Muscle layer of duodenum (tissue), 2 donors: ENCODE data around the gene QRICH1.
"Not testable (repeated sequence)": the region's sequence is repeated elsewhere in the genome, so short reads cannot be mapped to it uniquely, and the experiment has no call there.

Experiments used
- H3K27ac ChIP-seq: one replicate; pipeline ENCODE4 v1.7.0; 2013; ENCODE audit warnings: mild to moderate bottlenecking, low read length
- H3K27me3 ChIP-seq: one replicate; pipeline ENCODE4 v1.7.0; 2013; ENCODE audit warnings: low read depth, mild to moderate bottlenecking, control low read depth, low read length
- H3K36me3 ChIP-seq, 2 donors: one replicate each; pipeline ENCODE4 v1.7.0; 2013; ENCODE audit warnings: low read length in 2 of 2, control low read depth in 1 of 2, mild to moderate bottlenecking in 1 of 2; ENCODE audit not compliant: insufficient read depth in 2 of 2, control insufficient read depth in 1 of 2
- H3K4me1 ChIP-seq, 2 donors: one replicate each; pipeline ENCODE4 v1.7.0; 2013; ENCODE audit warnings: low read length in 2 of 2, mild to moderate bottlenecking in 2 of 2, control low read depth in 1 of 2, moderate library complexity in 1 of 2; ENCODE audit not compliant: insufficient read depth in 2 of 2, control insufficient read depth in 1 of 2
- H3K4me3 ChIP-seq, 2 donors: one replicate each; pipeline ENCODE4 v1.7.0; 2013; ENCODE audit warnings: low read length in 2 of 2, low read depth in 1 of 2, mild to moderate bottlenecking in 1 of 2
- H3K9me3 ChIP-seq, 2 donors: one replicate each; pipeline ENCODE4 v1.7.0; 2013; ENCODE audit warnings: low read length in 2 of 2, control low read depth in 1 of 2, mild to moderate bottlenecking in 1 of 2; ENCODE audit not compliant: control insufficient read depth in 1 of 2
- donor health status: healthy.

QRICH1 gene

DNA sequence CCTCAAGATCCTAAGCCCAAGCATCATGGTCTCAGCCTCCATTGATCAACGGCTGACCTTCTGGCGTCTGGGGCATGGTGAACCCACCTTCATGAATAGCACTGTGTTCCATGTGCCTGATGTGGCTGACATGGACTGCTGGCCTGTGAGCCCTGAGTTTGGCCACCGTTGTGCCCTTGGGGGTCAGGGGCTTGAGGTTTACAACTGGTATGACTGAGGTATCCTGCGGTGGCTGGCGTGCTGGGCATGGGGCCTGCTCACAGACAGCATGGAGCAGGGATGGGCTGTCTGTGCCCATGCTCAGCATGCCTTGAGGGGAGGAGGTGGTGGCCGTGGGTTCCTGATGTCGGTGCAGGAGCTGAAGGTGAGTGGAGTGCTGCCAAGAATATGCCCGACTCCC is 78.8 kb downstream of the QRICH1 start:
- no peaks in the 10 kb centered on the region for H3K27me3 ChIP-seq
- H3K4me3 ChIP-seq = no peak overlapping the region
- H3K9me3 ChIP-seq = no peaks in the 10 kb centered on the region
- peaks cover 35 to 53% of the 10 kb centered on the region in 2 donors for H3K36me3 ChIP-seq
- no peak overlapping the region for H3K27ac ChIP-seq
- peaks cover 4 to 33% of the 10 kb centered on the region in 2 donors for H3K4me1 ChIP-seq

DNA sequence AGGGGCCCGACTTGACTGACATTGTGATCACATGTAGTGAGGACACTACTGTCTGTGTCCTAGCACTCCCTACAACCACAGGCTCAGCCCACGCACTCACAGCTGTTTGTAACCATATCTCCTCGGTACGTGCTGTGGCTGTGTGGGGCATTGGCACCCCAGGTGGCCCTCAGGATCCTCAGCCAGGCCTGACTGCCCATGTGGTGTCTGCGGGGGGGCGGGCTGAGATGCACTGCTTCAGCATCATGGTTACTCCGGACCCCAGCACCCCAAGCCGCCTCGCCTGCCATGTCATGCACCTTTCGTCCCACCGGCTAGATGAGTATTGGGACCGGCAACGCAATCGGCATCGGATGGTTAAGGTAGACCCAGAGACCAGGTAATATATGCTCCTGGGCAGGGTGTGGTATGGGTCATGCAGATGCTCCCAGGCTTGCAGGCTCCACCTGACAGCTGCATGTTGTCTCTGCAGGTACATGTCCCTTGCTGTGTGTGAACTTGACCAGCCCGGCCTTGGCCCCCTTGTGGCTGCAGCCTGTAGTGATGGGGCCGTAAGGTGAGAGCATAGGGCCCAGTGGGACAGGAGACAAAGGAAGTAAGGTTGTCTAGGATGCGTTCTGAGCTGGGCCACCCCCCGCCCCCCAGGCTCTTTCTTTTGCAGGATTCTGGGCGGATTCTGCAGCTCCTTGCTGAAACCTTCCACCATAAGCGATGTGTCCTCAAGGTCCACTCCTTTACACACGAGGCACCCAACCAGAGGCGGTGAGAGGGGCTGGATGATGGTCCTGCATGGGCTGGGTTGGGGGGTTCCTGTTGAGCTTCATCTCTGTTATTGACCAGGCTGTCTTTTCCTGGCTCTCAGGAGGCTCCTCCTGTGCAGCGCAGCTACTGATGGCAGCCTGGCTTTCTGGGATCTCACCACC is 79.9 kb downstream of the QRICH1 start:
- H3K27ac ChIP-seq = no peak overlapping the region
- H3K4me1 ChIP-seq = peaks cover 4 to 23% of the 10 kb centered on the region in 2 donors
- H3K9me3 ChIP-seq = no peaks in the 10 kb centered on the region
- no peaks in the 10 kb centered on the region for H3K27me3 ChIP-seq
- no peak overlapping the region for H3K4me3 ChIP-seq
- peaks cover 35 to 53% of the 10 kb centered on the region in 2 donors for H3K36me3 ChIP-seq

DNA sequence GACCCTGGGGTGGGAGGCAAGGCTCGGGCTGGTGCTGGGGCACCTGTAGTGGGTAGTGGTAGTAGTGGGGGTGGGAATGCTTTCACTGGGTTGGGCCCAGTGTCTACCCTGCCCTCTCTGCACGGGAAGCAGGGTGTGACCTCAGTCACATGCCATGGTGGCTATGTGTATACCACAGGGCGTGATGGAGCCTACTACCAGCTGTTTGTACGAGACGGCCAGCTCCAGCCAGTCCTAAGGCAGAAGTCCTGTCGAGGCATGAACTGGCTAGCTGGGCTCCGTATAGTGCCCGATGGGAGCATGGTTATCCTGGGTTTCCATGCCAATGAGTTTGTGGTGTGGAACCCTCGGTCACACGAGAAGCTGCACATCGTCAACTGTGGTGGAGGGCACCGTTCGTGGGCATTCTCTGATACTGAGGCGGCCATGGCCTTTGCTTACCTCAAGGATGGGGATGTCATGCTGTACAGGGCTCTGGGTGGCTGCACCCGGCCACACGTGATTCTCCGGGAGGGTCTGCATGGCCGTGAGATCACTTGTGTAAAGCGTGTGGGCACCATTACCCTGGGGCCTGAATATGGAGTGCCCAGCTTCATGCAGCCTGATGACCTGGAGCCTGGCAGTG is 80.6 kb downstream of the QRICH1 start:
- no peak overlapping the region for H3K4me3 ChIP-seq

DNA sequence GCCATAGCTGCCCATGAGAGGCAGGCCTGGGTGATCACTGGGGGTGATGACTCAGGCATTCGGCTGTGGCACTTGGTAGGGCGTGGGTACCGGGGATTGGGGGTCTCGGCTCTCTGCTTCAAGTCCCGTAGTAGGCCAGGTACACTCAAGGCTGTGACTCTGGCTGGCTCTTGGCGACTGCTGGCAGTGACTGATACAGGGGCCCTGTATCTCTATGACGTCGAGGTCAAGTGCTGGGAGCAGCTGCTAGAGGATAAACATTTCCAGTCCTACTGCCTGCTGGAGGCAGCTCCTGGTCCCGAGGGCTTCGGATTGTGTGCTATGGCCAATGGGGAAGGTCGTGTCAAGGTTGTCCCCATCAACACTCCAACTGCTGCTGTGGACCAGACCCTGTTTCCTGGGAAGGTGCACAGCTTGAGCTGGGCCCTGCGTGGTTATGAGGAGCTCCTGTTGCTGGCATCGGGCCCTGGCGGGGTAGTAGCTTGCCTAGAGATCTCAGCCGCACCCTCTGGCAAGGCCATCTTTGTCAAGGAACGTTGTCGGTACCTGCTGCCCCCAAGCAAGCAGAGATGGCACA is 81.3 kb downstream of the QRICH1 start:
- H3K9me3 ChIP-seq = no peaks in the 10 kb centered on the region

More for the DNA sequence above, 80.6 kb downstream of the QRICH1 start:
- peaks cover 35 to 53% of the 10 kb centered on the region in 2 donors for H3K36me3 ChIP-seq
- no peak overlapping the region for H3K27ac ChIP-seq
- H3K27me3 ChIP-seq = no peaks in the 10 kb centered on the region
- H3K4me1 ChIP-seq = peaks cover 4 to 29% of the 10 kb centered on the region in 2 donors
- H3K9me3 ChIP-seq = no peaks in the 10 kb centered on the region

DNA sequence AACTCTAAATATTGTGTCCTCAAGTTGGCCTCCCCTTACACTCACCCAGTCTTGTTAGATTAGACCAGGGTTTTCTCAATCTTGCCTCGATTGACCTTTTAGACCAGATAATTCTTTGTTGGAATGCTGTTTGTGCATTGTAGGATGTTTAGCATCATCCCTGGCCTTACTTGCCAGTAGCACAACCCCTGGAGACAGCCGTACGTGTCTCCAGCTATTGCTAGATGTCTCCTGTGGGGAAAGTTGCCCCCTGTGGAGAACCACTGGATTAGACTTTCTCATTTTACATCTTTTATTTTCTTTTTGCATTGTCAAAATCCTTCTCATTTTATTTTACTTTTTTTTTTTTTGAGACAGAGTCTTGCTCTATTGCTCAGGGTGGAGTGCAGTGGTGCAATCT is 84.5 kb downstream of the QRICH1 start:
- peaks cover 13 to 31% of the 10 kb centered on the region in 2 donors for H3K36me3 ChIP-seq
- no peaks in the 10 kb centered on the region for H3K27me3 ChIP-seq
- H3K9me3 ChIP-seq = no peaks in the 10 kb centered on the region
- H3K27ac ChIP-seq = no peak overlapping the region
- H3K4me1 ChIP-seq = peaks cover 0 to 33% of the 10 kb centered on the region in 2 donors
- H3K4me3 ChIP-seq = no peak overlapping the region

More for the DNA sequence above, 81.3 kb downstream of the QRICH1 start:
- Histone ChIP-seq H3K4me3 (no peak overlapping the region), H3K4me1 (peaks cover 3 to 30% of the 10 kb centered on the region in 2 donors), H3K27ac (no peak overlapping the region), H3K27me3 (no peaks in the 10 kb centered on the region), H3K36me3 (peaks cover 35 to 53% of the 10 kb centered on the region in 2 donors)

DNA sequence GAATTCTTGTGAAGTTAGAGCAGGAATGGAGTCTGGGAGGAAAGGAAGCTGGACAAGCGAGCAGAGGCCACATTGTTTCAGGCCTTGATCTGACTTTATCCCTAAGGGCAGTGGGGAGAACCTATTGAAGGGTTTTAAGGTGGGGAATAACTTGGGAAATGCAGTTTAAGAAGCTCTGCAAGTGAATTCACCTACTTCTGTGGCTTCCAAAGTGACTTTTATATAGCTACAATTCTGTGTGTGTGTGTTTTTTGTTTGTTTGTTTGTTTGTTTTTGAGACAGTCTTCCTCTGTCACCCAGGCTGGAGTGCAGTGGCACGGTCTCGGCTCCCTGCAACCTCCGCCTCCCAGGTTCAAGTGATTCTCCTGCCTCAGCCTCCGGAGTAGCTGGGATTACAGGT is 85.2 kb downstream of the QRICH1 start:
- H3K9me3 ChIP-seq, H3K27me3 ChIP-seq: not testable (repeated sequence)
- Histone ChIP-seq H3K4me3 (peak overlapping the region; percentile 77 to 87), H3K36me3 (peaks cover 11 to 23% of the 10 kb centered on the region in 2 donors), H3K27ac (peak overlapping the region; percentile 75), H3K4me1 (peaks cover 0 to 33% of the 10 kb centered on the region in 2 donors)

DNA sequence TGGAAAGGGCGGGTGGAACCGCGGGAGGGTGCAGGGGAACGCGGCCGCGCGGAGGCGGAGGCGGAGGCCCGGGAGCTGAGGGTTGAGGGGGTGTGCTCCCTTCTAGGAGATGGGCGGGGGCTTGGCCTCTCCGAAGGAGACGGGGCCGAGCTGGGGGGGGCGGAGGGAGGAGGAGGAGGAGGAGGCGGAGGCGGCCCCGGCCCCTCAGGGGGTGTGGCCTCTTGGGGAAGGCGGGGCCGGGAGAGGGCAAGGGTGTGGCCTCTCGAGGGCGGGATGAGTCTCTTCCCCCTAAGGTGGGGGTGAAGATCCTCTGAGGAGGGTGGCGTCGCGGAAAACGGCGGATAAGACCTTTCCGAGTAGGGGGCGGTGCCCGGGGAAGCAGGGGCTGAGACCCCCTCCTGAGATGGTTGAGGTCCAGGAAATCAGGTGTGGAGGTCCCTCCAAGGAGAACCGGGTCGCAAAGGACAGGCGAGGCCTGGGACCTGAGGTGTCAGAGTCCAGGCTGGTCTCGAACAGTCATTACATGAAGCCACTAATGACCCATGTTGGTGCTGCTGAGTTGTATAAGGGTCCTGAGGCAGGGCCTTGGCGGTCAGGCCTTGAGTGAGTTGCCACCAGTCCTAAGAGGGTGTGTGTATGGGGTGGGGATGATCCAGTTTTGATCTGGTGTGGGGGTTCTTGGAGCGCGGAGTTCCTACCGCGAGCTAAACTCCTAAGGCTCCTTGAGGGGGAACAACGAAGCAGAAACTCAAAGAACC is 85.9 kb downstream of the QRICH1 start:
- Histone ChIP-seq H3K36me3 (peaks cover 11 to 18% of the 10 kb centered on the region in 2 donors), H3K4me1 (peaks cover 0 to 31% of the 10 kb centered on the region in 2 donors), H3K4me3 (peak overlapping the region; percentile 77 to 87), H3K9me3 (no peaks in the 10 kb centered on the region), H3K27me3 (no peaks in the 10 kb centered on the region), H3K27ac (peak overlapping the region; percentile 95)

DNA sequence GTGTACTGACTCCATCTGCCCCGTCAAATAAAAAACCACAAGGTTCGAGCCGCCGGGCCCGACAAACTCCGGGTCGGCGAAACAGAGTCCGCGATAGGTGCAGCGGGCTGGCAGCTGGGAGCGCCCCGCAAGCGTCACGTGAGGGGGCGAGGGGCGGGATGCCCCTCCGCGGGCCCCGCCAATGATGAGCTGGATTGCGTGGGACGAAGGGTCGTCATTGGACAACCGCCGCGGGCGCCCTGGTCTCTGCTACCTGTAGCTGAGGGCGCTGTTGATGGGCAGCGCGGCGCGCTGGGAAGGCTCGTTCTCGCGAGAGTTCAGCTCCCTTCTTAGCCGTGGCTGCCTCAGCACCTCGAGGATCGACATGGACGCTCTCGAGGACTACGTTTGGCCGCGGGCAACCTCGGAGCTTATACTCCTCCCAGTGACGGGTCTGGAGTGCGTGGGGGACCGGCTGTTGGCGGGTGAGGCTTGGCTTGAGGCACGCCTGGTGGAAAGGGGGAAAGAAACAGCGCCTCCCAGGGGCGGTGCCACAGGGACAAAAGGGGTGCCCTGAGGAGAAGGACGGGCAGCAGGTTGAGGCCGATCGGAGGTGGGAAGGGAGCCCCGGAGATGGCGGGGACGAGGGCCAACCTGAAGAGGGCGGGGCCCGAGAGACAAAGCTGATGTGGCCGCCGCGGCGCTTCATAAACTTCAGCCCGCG is 86.7 kb downstream of the QRICH1 start, which contains the start of gene WDR6:
TSS of gene WDR6 (plus strand) at position 324 of the 703 bp plus-strand sequence. CDS start at position 365, 41 bp downstream.
- Histone ChIP-seq H3K36me3 (peaks cover 10% of the 10 kb centered on the region in 2 donors), H3K27ac (peak within 1 kb of the TSS; percentile 95)

DNA sequence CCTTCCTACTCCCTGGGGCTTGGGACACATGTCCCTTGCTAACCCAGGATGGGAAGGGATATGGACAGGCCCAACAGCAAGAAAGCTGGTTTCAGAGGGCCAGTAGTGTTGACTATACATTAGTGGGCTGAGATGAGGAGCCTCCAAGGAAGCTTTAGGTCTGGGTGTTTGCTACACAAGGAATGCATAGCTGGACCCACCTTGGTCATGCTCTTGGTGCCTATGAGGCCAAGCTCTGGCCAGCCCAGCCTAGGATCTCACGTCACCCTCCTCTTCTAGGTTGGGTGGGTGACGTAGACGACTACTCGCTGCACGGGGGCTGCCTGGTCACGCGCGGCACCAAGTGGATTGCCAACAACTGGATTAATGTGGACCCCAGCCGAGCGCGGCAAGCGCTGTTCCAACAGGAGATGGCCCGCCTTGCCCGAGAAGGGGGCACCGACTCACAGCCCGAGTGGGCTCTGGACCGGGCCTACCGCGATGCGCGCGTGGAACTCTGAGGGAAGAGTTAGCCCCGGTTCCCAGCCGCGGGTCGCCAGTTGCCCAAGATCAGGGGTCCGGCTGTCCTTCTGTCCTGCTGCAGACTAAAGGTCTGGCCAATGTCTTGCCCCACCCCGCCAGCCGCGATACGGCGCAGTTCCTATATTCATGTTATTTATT is 87.3 kb downstream of the QRICH1 start:
- Histone ChIP-seq H3K36me3 (peaks cover 3 to 4% of the 10 kb centered on the region in 2 donors), H3K4me1 (peaks cover 0 to 21% of the 10 kb centered on the region in 2 donors), H3K4me3 (peak overlapping the region; percentile 77 to 87), H3K9me3 (no peaks in the 10 kb centered on the region), H3K27me3 (no peaks in the 10 kb centered on the region), H3K27ac (peak overlapping the region; percentile 95)

More for the DNA sequence above, 86.7 kb downstream of the QRICH1 start, which contains the start of gene WDR6:
- Histone ChIP-seq H3K4me1 (peaks cover 0 to 24% of the 10 kb centered on the region in 2 donors), H3K27me3 (no peaks in the 10 kb centered on the region), H3K9me3 (no peaks in the 10 kb centered on the region), H3K4me3 (peak within 1 kb of the TSS; percentile 77 to 87)

DNA sequence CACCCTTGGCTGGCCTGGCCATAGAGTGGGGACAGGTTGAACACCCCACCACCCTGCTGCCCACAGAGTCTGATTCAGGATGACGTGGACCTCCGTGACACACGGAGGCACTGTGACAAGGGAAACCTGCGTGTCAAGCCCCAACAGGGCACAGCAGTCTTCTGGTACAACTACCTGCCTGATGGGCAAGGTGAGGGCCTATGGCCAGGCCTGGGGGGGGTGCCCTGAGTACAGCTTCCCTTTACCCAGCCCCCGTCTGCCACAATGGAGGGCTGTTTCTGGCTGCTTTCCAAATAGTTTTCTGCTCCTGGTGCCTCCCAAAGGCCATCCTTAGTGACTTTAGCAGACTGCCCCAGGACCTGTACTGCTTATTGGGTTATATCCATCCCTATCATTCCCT is 87.9 kb downstream of the QRICH1 start:
- Histone ChIP-seq H3K9me3 (no peaks in the 10 kb centered on the region), H3K27me3 (no peaks in the 10 kb centered on the region), H3K4me1 (peaks cover 0 to 21% of the 10 kb centered on the region in 2 donors), H3K36me3 (no peaks in the 10 kb centered on the region), H3K4me3 (peak overlapping the region; percentile 77 to 87), H3K27ac (no peak overlapping the region)
